GM10248 (cell line): ENCODE results near the gene CPLX1.
"Not testable (repeated sequence)": the region's sequence is repeated elsewhere in the genome, so short reads cannot be mapped to it uniquely, and the experiment has no call there.

ENCODE experiments used
- CTCF ChIA-PET: fragments of 300-600 bp; sonication (Branson Sonifier 250); formaldehyde crosslinking; extraction: SDS; loops from one replicate; lab custom pipeline; 2021; ENCODE audit warnings: antibody characterized with exemption; lab: Yijun Ruan, JAX
- POLR2A ChIA-PET: fragments of 350-650 bp; sonication (Branson Sonifier 250); formaldehyde crosslinking; extraction: SDS; loops from one replicate; lab custom pipeline; 2020; ENCODE audit warnings: antibody characterized with exemption; lab: Yijun Ruan, JAX
- DNase-seq: peaks from one replicate; pipeline ENCODE4 v3.0.0; 2012; ENCODE audit errors: extremely low spot score
- CTCF ChIP-seq: IDR thresholded peaks from 2 replicates; pipeline ENCODE4 v1.5.1; 2012; ENCODE audit warnings: mild to moderate bottlenecking, low read depth; ENCODE audit errors: extremely low read depth, missing control alignments, control extremely low read depth

Gene CPLX1

GRCh38 chr4:754221-755120 is 71.5 kb downstream of the CPLX1 start:
- no peak for DNase-seq
- TF ChIP-seq CTCF, result no peak
- POLR2A ChIA-PET, result interaction anchor here (0.6 kb wide), 1 partner anchor 13 kb away, joined by 3 read pairs; no protein-coding TSS in a partner anchor
- CTCF ChIA-PET, result interaction anchor here (1.4 to 9.3 kb wide), 2 partner anchors 13 to 232 kb away, joined by 3 to 65 read pairs; partner anchors contain the start of gene IDUA

- DNase-seq, POLR2A ChIA-PET: not testable (repeated sequence)
- CTCF ChIA-PET, result interaction anchor here (1.0 to 9.3 kb wide), 4 partner anchors 12 to 378 kb away, joined by 3 to 65 read pairs (median 4); no protein-coding TSS in a partner anchor
Measured at GRCh38 chr4:753186-753585, 72.7 kb downstream of the CPLX1 start.

GRCh38 chr4:752196-752861 is 73.6 kb downstream of the CPLX1 start:
- TF ChIP-seq CTCF, result no peak
- ChIA-PET POLR2A (interaction anchor here (0.7 kb wide), 1 partner anchor 152 kb away, joined by 3 read pairs; no protein-coding TSS in a partner anchor), CTCF (interaction anchor here (1.0 to 9.3 kb wide), 4 partner anchors 11 to 379 kb away, joined by 3 to 65 read pairs (median 4); no protein-coding TSS in a partner anchor)
- DNase-seq, result no peak

- no peak for DNase-seq
- POLR2A ChIA-PET, result interaction anchor here (0.7 kb wide), 1 partner anchor 153 kb away, joined by 3 read pairs; no protein-coding TSS in a partner anchor
- no peak for TF ChIP-seq CTCF
- CTCF ChIA-PET, result interaction anchor here (9.3 kb wide), 1 partner anchor 10 kb away, joined by 65 read pairs; no protein-coding TSS in a partner anchor
Measured at GRCh38 chr4:751676-752075, 74.3 kb downstream of the CPLX1 start.

- ChIA-PET CTCF (interaction anchor here (9.3 kb wide), 1 partner anchor 9 kb away, joined by 65 read pairs; no protein-coding TSS in a partner anchor), POLR2A (no interaction called here)
Measured at GRCh38 chr4:749698-750666, 75.9 kb downstream of the CPLX1 start.

More at GRCh38 chr4:749698-750666, 75.9 kb downstream of the CPLX1 start:
- no peak for DNase-seq
- TF ChIP-seq CTCF, result no peak
